WTC11 (cell line): ENCODE data around the gene TBKBP1. TPM values are rescaled to one million over a fixed set of nuclear protein-coding genes. Genes with fewer than 3 reads are reported as not detected.

ENCODE experiments used
- ATAC-seq: fragments of 200-7000 bp; cut with Tn5 transposase; 2 replicates; pipeline ENCODE4 v1.10.0; 2021; ENCODE audit warnings: mild to moderate bottlenecking, moderate library complexity
- CTCF ChIA-PET: fragments of 300-600 bp; sonication (Branson Sonifier 250); formaldehyde crosslinking; loops from one replicate; lab custom pipeline; 2021; ENCODE audit warnings: antibody characterized with exemption; lab: Charles Lee
- POLR2A ChIA-PET: fragments of 350-600 bp; sonication (Branson Sonifier 250); formaldehyde crosslinking; loops from one replicate; lab custom pipeline; 2021; ENCODE audit warnings: antibody characterized with exemption; lab: Charles Lee
- DNase-seq: peaks from one replicate; pipeline ENCODE4 v3.0.0; 2021; ENCODE audit warnings: low spot score
- H3K27ac Mint-ChIP-seq: 2 replicates; pipeline ENCODE4 v1.8.0; 2021; ENCODE audit warnings: mixed read lengths
- H3K27me3 Mint-ChIP-seq: 2 replicates; pipeline ENCODE4 v1.8.0; 2021; ENCODE audit warnings: low read depth, mild to moderate bottlenecking, moderate library complexity, mixed read lengths
- H3K36me3 Mint-ChIP-seq: 2 replicates; pipeline ENCODE4 v1.8.0; 2021; ENCODE audit warnings: mixed read lengths
- H3K4me1 Mint-ChIP-seq: 2 replicates; pipeline ENCODE4 v1.8.0; 2022; ENCODE audit warnings: mixed read lengths
- H3K4me3 Mint-ChIP-seq: 2 replicates; pipeline ENCODE4 v1.8.0; 2021; ENCODE audit warnings: mild to moderate bottlenecking, moderate library complexity, mixed read lengths
- H3K9me3 Mint-ChIP-seq: 2 replicates; pipeline ENCODE4 v1.8.0; 2021; ENCODE audit warnings: mixed read lengths
- EMX1 ChIP-seq: fragments of 250-450 bp; sonication (Bioruptor Pico); IDR thresholded peaks from 2 replicates; pipeline ENCODE4 v1.8.0; 2021; ENCODE audit warnings: mild to moderate bottlenecking
- ETV6 ChIP-seq: sonication (generic); formaldehyde crosslinking; IDR thresholded peaks from 2 replicates; pipeline ENCODE4 v1.8.1; 2022; ENCODE audit warnings: mild to moderate bottlenecking, missing genetic modification reagents
- GTF2I ChIP-seq: fragments of 250-450 bp; sonication (Bioruptor Pico); conservative IDR thresholded peaks from 2 replicates; pipeline ENCODE4 v1.4.0; 2021; ENCODE audit warnings: mild to moderate bottlenecking
- HMGA2 ChIP-seq: fragments of 250-450 bp; sonication (Bioruptor Pico); IDR thresholded peaks from 2 replicates; pipeline ENCODE4 v1.4.0; 2021; ENCODE audit warnings: mild to moderate bottlenecking, moderate library complexity
- KAT7 ChIP-seq: sonication (generic); formaldehyde crosslinking; IDR thresholded peaks from 2 replicates; pipeline ENCODE4 v1.8.1; 2023; ENCODE audit warnings: missing genetic modification reagents, mild to moderate bottlenecking, borderline replicate concordance
- NFATC4 ChIP-seq: fragments of 250-450 bp; sonication (Bioruptor Pico); IDR thresholded peaks from 2 replicates; pipeline ENCODE4 v1.9.0; 2021; ENCODE audit warnings: mild to moderate bottlenecking
- PRRX2 ChIP-seq: fragments of 250-450 bp; sonication (Bioruptor Pico); IDR thresholded peaks from 2 replicates; pipeline ENCODE4 v1.8.0; 2021; ENCODE audit warnings: mild to moderate bottlenecking
- RELA ChIP-seq: sonication (generic); formaldehyde crosslinking; IDR thresholded peaks from 2 replicates; pipeline ENCODE4 v1.8.1; 2022; ENCODE audit warnings: missing genetic modification reagents, mild to moderate bottlenecking, borderline replicate concordance
- RORB ChIP-seq: fragments of 250-450 bp; sonication (Bioruptor Pico); IDR thresholded peaks from 2 replicates; pipeline ENCODE4 v1.9.0; 2021; ENCODE audit warnings: mild to moderate bottlenecking
- SMAD3 ChIP-seq: sonication (generic); formaldehyde crosslinking; IDR thresholded peaks from 2 replicates; pipeline ENCODE4 v1.8.0; 2022; ENCODE audit warnings: missing genetic modification reagents, mild to moderate bottlenecking, borderline replicate concordance
- SP1 ChIP-seq: sonication (generic); formaldehyde crosslinking; conservative IDR thresholded peaks from 2 replicates; pipeline ENCODE4 v1.8.1; 2022; ENCODE audit warnings: missing genetic modification reagents
- TCF7 ChIP-seq: sonication (generic); formaldehyde crosslinking; IDR thresholded peaks from 2 replicates; pipeline ENCODE4 v1.8.0; 2022; ENCODE audit warnings: mild to moderate bottlenecking, low read depth, missing genetic modification reagents, moderate library complexity
- ZNF317 ChIP-seq: sonication (generic); formaldehyde crosslinking; IDR thresholded peaks from 2 replicates; pipeline ENCODE4 v1.8.1; 2023; ENCODE audit warnings: low read depth, mild to moderate bottlenecking, moderate library complexity, missing genetic modification reagents, borderline replicate concordance
- ZNF416 ChIP-seq: fragments of 250-450 bp; sonication (Bioruptor Pico); IDR thresholded peaks from 2 replicates; pipeline ENCODE4 v1.9.0; 2021; ENCODE audit warnings: mild to moderate bottlenecking, inconsistent platforms
- ZNF423 ChIP-seq: fragments of 250-450 bp; sonication (Bioruptor Pico); IDR thresholded peaks from 2 replicates; pipeline ENCODE4 v2.1.2; 2022; ENCODE audit warnings: mild to moderate bottlenecking, moderate library complexity
- total RNA-seq: library from RNA; stranded (reverse); gene quantifications from 3 replicates; pipeline ENCODE4 v1.2.3, GENCODE V29; 2021
- TF ChIP-seq, protein P1 (sequence below): fragments of 250-450 bp; sonication (Bioruptor Pico); conservative IDR thresholded peaks from 2 replicates; pipeline ENCODE4 v1.9.0; 2021; ENCODE audit warnings: mild to moderate bottlenecking
- TF ChIP-seq, protein P2 (sequence below): fragments of 250-450 bp; sonication (Bioruptor Pico); IDR thresholded peaks from 2 replicates; pipeline ENCODE4 v1.8.0; 2021; ENCODE audit warnings: mild to moderate bottlenecking
- TF ChIP-seq, protein P3 (sequence below): sonication (generic); formaldehyde crosslinking; IDR thresholded peaks from 2 replicates; pipeline ENCODE4 v1.8.0; 2022; ENCODE audit warnings: mild to moderate bottlenecking, missing genetic modification reagents
- TF ChIP-seq, protein P4 (sequence below): sonication (generic); formaldehyde crosslinking; IDR thresholded peaks from 2 replicates; pipeline ENCODE4 v1.8.0; 2022; ENCODE audit warnings: mild to moderate bottlenecking, missing genetic modification reagents
- TF ChIP-seq, protein P5 (sequence below): sonication (generic); formaldehyde crosslinking; IDR thresholded peaks from 2 replicates; pipeline ENCODE4 v1.8.0; 2023; ENCODE audit warnings: missing genetic modification reagents, mild to moderate bottlenecking, borderline replicate concordance
- TF ChIP-seq, protein P6 (sequence below): fragments of 250-450 bp; sonication (Bioruptor Pico); IDR thresholded peaks from 2 replicates; pipeline ENCODE4 v1.9.0; 2021; ENCODE audit warnings: mild to moderate bottlenecking, borderline replicate concordance
- TF ChIP-seq, protein P7 (sequence below): sonication (generic); formaldehyde crosslinking; IDR thresholded peaks from 2 replicates; pipeline ENCODE4 v1.8.1; 2022; ENCODE audit warnings: low read depth, missing genetic modification reagents, borderline replicate concordance

Gene TBKBP1
- total RNA-seq, 1 experiment from 2014 or later = 17.4 TPM

DNA sequence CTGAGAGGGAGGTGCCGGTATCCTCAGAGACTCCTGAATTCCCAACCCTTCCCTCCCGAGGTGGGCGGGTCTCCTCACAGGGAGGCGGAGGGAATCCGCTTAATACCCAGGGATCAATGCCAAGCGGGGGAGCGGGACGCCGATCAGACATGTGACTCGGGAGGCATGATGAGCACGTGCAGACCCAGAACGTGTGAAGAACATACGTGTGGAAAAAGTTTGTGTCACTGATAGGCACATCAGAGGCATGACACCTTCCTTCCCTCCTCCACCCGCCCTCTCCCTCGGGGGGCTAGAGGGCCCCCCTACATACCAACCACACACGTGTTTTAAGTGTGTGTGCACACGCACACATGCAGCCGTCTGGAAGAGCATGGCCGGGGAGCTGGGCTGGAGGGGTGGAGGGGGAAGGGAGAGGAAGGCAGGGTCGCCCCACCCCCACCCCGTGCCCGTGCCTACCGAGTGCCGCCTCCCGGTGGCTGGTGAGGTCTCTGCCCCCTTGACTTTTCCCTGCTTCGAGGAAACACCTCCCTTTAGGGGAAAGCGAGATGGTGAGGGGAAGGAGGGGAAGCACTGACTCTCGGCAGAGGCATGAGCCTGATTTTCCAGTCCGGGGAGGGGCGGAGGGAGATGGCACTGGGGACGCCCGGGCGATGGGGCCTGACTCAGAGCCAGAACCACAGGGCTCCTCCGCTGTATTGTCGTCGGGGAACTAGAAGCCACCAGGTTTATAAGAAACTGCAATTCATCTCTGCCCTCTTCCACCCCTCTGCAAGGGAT, 27.0 kb downstream of the TBKBP1 start:
- ChIA-PET POLR2A (no interaction called here), CTCF (interaction anchor here (1.3 to 1.7 kb wide), 2 partner anchors 12 to 21 kb away, joined by 7 to 9 read pairs; partner anchors contain the start of gene TBX21)
- Mint-ChIP-seq H3K9me3 (no peaks in the 10 kb centered on the region), H3K36me3 (no peaks in the 10 kb centered on the region), H3K27ac (no peak overlapping the region), H3K4me3 (peak overlapping the region; percentile 53), H3K27me3 (peaks cover 61% of the 10 kb centered on the region), H3K4me1 (peaks cover 14% of the 10 kb centered on the region)
- DNase-seq = peak; percentile 59
- ATAC-seq = peak; percentile 72
- TF ChIP-seq NFATC4 (CRISPR knock-in tag) (no peak), ZNF317 (CRISPR knock-in tag) (no peak), TCF7 (CRISPR knock-in tag) (no peak; the same call in 1 of the 2 replicates), EMX1 (CRISPR knock-in tag) (no peak), SMAD3 (CRISPR knock-in tag) (peak; percentile 93; the same call in 1 of the 2 replicates), GTF2I (CRISPR knock-in tag) (no peak), RORB (CRISPR knock-in tag) (no peak), RELA (CRISPR knock-in tag) (peak; percentile 91), ZNF423 (no peak), KAT7 (CRISPR knock-in tag) (peak; percentile 65; the same call in 1 of the 2 replicates), HMGA2 (CRISPR knock-in tag) (no peak), ZNF416 (CRISPR knock-in tag) (no peak), PRRX2 (CRISPR knock-in tag) (no peak), ETV6 (peak; percentile 85; the same call in 1 of the 2 replicates), SP1 (CRISPR knock-in tag) (no peak)
- TF ChIP-seq, protein P1, sequence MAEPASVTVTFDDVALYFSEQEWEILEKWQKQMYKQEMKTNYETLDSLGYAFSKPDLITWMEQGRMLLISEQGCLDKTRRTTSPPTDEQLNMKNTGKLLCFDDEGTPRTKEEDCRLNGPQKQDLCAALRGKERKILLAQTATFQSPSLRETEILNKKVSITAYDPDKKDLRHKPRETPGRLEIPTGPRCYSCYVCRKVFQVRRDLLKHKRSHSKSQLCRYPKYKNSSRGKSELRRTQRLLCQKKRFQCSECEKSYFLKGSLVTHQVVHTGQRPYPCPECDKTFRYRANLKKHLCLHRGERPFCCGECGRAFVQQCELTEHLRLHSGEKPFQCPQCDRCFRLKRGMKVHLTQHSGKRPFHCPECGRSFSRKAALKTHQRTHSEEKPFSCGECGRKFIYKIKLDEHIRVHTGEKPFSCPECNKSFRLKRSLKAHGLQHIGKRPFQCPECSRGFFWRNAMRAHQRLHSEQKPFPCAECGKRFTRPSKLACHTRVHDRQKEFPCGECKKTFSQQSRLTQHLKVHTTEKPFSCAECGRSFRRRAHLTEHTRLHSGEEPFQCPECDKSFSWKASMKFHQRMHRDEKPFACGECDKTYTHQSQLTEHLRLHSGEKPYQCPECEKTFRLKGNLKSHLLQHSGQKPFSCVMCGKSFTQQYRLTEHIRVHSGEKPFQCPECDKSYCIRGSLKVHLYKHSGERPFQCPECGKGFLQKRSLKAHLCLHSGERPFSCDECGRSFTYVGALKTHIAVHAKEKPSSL = no peak
- TF ChIP-seq, protein P2, sequence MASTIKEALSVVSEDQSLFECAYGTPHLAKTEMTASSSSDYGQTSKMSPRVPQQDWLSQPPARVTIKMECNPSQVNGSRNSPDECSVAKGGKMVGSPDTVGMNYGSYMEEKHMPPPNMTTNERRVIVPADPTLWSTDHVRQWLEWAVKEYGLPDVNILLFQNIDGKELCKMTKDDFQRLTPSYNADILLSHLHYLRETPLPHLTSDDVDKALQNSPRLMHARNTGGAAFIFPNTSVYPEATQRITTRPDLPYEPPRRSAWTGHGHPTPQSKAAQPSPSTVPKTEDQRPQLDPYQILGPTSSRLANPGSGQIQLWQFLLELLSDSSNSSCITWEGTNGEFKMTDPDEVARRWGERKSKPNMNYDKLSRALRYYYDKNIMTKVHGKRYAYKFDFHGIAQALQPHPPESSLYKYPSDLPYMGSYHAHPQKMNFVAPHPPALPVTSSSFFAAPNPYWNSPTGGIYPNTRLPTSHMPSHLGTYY = no peak
- TF ChIP-seq, protein P3, sequence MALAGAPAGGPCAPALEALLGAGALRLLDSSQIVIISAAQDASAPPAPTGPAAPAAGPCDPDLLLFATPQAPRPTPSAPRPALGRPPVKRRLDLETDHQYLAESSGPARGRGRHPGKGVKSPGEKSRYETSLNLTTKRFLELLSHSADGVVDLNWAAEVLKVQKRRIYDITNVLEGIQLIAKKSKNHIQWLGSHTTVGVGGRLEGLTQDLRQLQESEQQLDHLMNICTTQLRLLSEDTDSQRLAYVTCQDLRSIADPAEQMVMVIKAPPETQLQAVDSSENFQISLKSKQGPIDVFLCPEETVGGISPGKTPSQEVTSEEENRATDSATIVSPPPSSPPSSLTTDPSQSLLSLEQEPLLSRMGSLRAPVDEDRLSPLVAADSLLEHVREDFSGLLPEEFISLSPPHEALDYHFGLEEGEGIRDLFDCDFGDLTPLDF (CRISPR knock-in tag) = peak; percentile 95
- TF ChIP-seq, protein P4, sequence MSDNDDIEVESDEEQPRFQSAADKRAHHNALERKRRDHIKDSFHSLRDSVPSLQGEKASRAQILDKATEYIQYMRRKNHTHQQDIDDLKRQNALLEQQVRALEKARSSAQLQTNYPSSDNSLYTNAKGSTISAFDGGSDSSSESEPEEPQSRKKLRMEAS = peak; percentile 97
- TF ChIP-seq, protein P5, sequence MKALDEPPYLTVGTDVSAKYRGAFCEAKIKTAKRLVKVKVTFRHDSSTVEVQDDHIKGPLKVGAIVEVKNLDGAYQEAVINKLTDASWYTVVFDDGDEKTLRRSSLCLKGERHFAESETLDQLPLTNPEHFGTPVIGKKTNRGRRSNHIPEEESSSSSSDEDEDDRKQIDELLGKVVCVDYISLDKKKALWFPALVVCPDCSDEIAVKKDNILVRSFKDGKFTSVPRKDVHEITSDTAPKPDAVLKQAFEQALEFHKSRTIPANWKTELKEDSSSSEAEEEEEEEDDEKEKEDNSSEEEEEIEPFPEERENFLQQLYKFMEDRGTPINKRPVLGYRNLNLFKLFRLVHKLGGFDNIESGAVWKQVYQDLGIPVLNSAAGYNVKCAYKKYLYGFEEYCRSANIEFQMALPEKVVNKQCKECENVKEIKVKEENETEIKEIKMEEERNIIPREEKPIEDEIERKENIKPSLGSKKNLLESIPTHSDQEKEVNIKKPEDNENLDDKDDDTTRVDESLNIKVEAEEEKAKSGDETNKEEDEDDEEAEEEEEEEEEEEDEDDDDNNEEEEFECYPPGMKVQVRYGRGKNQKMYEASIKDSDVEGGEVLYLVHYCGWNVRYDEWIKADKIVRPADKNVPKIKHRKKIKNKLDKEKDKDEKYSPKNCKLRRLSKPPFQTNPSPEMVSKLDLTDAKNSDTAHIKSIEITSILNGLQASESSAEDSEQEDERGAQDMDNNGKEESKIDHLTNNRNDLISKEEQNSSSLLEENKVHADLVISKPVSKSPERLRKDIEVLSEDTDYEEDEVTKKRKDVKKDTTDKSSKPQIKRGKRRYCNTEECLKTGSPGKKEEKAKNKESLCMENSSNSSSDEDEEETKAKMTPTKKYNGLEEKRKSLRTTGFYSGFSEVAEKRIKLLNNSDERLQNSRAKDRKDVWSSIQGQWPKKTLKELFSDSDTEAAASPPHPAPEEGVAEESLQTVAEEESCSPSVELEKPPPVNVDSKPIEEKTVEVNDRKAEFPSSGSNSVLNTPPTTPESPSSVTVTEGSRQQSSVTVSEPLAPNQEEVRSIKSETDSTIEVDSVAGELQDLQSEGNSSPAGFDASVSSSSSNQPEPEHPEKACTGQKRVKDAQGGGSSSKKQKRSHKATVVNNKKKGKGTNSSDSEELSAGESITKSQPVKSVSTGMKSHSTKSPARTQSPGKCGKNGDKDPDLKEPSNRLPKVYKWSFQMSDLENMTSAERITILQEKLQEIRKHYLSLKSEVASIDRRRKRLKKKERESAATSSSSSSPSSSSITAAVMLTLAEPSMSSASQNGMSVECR = peak; percentile 61; the same call in 1 of the 2 replicates
- TF ChIP-seq, protein P6, sequence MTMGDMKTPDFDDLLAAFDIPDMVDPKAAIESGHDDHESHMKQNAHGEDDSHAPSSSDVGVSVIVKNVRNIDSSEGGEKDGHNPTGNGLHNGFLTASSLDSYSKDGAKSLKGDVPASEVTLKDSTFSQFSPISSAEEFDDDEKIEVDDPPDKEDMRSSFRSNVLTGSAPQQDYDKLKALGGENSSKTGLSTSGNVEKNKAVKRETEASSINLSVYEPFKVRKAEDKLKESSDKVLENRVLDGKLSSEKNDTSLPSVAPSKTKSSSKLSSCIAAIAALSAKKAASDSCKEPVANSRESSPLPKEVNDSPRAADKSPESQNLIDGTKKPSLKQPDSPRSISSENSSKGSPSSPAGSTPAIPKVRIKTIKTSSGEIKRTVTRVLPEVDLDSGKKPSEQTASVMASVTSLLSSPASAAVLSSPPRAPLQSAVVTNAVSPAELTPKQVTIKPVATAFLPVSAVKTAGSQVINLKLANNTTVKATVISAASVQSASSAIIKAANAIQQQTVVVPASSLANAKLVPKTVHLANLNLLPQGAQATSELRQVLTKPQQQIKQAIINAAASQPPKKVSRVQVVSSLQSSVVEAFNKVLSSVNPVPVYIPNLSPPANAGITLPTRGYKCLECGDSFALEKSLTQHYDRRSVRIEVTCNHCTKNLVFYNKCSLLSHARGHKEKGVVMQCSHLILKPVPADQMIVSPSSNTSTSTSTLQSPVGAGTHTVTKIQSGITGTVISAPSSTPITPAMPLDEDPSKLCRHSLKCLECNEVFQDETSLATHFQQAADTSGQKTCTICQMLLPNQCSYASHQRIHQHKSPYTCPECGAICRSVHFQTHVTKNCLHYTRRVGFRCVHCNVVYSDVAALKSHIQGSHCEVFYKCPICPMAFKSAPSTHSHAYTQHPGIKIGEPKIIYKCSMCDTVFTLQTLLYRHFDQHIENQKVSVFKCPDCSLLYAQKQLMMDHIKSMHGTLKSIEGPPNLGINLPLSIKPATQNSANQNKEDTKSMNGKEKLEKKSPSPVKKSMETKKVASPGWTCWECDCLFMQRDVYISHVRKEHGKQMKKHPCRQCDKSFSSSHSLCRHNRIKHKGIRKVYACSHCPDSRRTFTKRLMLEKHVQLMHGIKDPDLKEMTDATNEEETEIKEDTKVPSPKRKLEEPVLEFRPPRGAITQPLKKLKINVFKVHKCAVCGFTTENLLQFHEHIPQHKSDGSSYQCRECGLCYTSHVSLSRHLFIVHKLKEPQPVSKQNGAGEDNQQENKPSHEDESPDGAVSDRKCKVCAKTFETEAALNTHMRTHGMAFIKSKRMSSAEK (CRISPR knock-in tag) = no peak
- TF ChIP-seq, protein P7, sequence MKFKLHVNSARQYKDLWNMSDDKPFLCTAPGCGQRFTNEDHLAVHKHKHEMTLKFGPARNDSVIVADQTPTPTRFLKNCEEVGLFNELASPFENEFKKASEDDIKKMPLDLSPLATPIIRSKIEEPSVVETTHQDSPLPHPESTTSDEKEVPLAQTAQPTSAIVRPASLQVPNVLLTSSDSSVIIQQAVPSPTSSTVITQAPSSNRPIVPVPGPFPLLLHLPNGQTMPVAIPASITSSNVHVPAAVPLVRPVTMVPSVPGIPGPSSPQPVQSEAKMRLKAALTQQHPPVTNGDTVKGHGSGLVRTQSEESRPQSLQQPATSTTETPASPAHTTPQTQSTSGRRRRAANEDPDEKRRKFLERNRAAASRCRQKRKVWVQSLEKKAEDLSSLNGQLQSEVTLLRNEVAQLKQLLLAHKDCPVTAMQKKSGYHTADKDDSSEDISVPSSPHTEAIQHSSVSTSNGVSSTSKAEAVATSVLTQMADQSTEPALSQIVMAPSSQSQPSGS (CRISPR knock-in tag) = peak; percentile 67; the same call in 1 of the 2 replicates
